ENCODE results near the gene PSMA3. TPM values are rescaled to one million over a fixed set of nuclear protein-coding genes. Genes with fewer than 3 reads are reported as not detected.
A peak's percentile ranks its signal among the peaks of the same experiment; 100 is the strongest.

PSMA3 gene
- total RNA-seq, 2 experiments from 2014 or later: 342 to 425 TPM

- Mint-ChIP-seq H3K4me3 (no peak overlapping the region), H3K4me1 (peaks cover 24% of the 10 kb centered on the region), H3K27me3 (no peaks in the 10 kb centered on the region), H3K27ac (peak overlapping the region; percentile 91), H3K36me3 (ENCODE audit: low read depth) (peaks cover 26% of the 10 kb centered on the region), H3K9me3 (ENCODE audit: low read depth) (no peaks in the 10 kb centered on the region)
- no peak for ATAC-seq
- ChIA-PET CTCF (interaction anchor here (0.7 to 2.0 kb wide), 5 partner anchors 18 to 55 kb away, joined by 3 to 11 read pairs (median 3); partner anchors contain the start of gene PSMA3), POLR2A (interaction anchor here (0.6 to 0.9 kb wide), 4 partner anchors 11 to 55 kb away, joined by 3 read pairs; partner anchors contain the start of gene PSMA3)
- intact Hi-C loops (cut with DNase I, micrococcal nuclease): loop anchor here in 1 of 2 experiments (2.0 to 5.0 kb wide), 2 partner anchors 273 to 1031 kb away; partner anchors contain the start of genes AP5M1 and EXOC5
- DNase-seq: peak; percentile 33
Measured at GRCh38 chr14:58299401-58300330, 55.0 kb downstream of the PSMA3 start.

- ChIA-PET POLR2A (no interaction called here), CTCF (no interaction called here)
- intact Hi-C loops (cut with DNase I, micrococcal nuclease): no loop called here
- Mint-ChIP-seq H3K27ac (no peak overlapping the region), H3K27me3 (no peaks in the 10 kb centered on the region), H3K9me3 (ENCODE audit: low read depth) (no peaks in the 10 kb centered on the region), H3K36me3 (ENCODE audit: low read depth) (peaks cover 25% of the 10 kb centered on the region), H3K4me1 (peaks cover 17% of the 10 kb centered on the region), H3K4me3 (no peak overlapping the region)
- ATAC-seq (no peak), DNase-seq (no peak)
Measured at GRCh38 chr14:58301416-58301815, 56.8 kb downstream of the PSMA3 start.

GRCh38 chr14:58305730-58306129 lies 61.1 kb downstream of the PSMA3 start:
- ChIA-PET CTCF (no interaction called here), POLR2A (no interaction called here)
- DNase-seq: no peak
- H3K27me3 Mint-ChIP-seq: no peaks in the 10 kb centered on the region
- H3K4me1 Mint-ChIP-seq: peaks cover 13% of the 10 kb centered on the region
- no peak overlapping the region for H3K27ac Mint-ChIP-seq
- intact Hi-C loops (cut with DNase I, micrococcal nuclease): no loop called here
- ATAC-seq: no peak
- no peaks in the 10 kb centered on the region for H3K9me3 Mint-ChIP-seq (ENCODE audit: low read depth)
- H3K36me3 Mint-ChIP-seq (ENCODE audit: low read depth): peaks cover 28% of the 10 kb centered on the region
- no peak overlapping the region for H3K4me3 Mint-ChIP-seq

- H3K36me3 Mint-ChIP-seq (ENCODE audit: low read depth): peaks cover 27% of the 10 kb centered on the region
- intact Hi-C loops (cut with DNase I, micrococcal nuclease): no loop called here
- no peak for ATAC-seq
- ChIA-PET POLR2A (no interaction called here), CTCF (interaction anchor here (0.6 to 0.8 kb wide), 2 partner anchors 33 to 73 kb away, joined by 3 read pairs; no protein-coding TSS in a partner anchor)
- H3K9me3 Mint-ChIP-seq (ENCODE audit: low read depth): no peaks in the 10 kb centered on the region
- H3K4me3 Mint-ChIP-seq: no peak overlapping the region
- no peak for DNase-seq
- no peak overlapping the region for H3K27ac Mint-ChIP-seq
- H3K27me3 Mint-ChIP-seq: no peaks in the 10 kb centered on the region
- peaks cover 9% of the 10 kb centered on the region for H3K4me1 Mint-ChIP-seq
Measured at GRCh38 chr14:58307597-58308316, 63.1 kb downstream of the PSMA3 start.

GRCh38 chr14:58309086-58309485 lies 64.4 kb downstream of the PSMA3 start:
- CTCF ChIA-PET: no interaction called here
- H3K27ac Mint-ChIP-seq: no peak overlapping the region
- intact Hi-C loops (cut with DNase I, micrococcal nuclease): no loop called here
- no peaks in the 10 kb centered on the region for H3K9me3 Mint-ChIP-seq (ENCODE audit: low read depth)
- no peak for ATAC-seq
- no peaks in the 10 kb centered on the region for H3K27me3 Mint-ChIP-seq
- DNase-seq: no peak
- peaks cover 9% of the 10 kb centered on the region for H3K4me1 Mint-ChIP-seq
- POLR2A ChIA-PET: no interaction called here
- peaks cover 23% of the 10 kb centered on the region for H3K36me3 Mint-ChIP-seq (ENCODE audit: low read depth)
- H3K4me3 Mint-ChIP-seq: no peak overlapping the region

- ATAC-seq: no peak
- H3K27ac Mint-ChIP-seq: no peak overlapping the region
- no peaks in the 10 kb centered on the region for H3K27me3 Mint-ChIP-seq
- peaks cover 20% of the 10 kb centered on the region for H3K36me3 Mint-ChIP-seq (ENCODE audit: low read depth)
- intact Hi-C loops (cut with DNase I, micrococcal nuclease): no loop called here
- H3K9me3 Mint-ChIP-seq (ENCODE audit: low read depth): no peaks in the 10 kb centered on the region
- peaks cover 4% of the 10 kb centered on the region for H3K4me1 Mint-ChIP-seq
- POLR2A ChIA-PET: no interaction called here
- DNase-seq: no peak
- CTCF ChIA-PET: interaction anchor here (0.7 to 2.4 kb wide), 6 partner anchors 9 to 82 kb away, joined by 3 to 5 read pairs (median 3); partner anchors contain the start of gene TOMM20L
- H3K4me3 Mint-ChIP-seq: no peak overlapping the region
Measured at GRCh38 chr14:58313699-58314098, 69.1 kb downstream of the PSMA3 start.

GRCh38 chr14:58315606-58316005 lies 71.0 kb downstream of the PSMA3 start:
- CTCF ChIA-PET: interaction anchor here (2.4 kb wide), 1 partner anchor 11 kb away, joined by 5 read pairs; no protein-coding TSS in a partner anchor

More at GRCh38 chr14:58315606-58316005, 71.0 kb downstream of the PSMA3 start:
- Mint-ChIP-seq H3K4me1 (peaks cover 2% of the 10 kb centered on the region), H3K36me3 (ENCODE audit: low read depth) (peaks cover 15% of the 10 kb centered on the region), H3K9me3 (ENCODE audit: low read depth) (no peaks in the 10 kb centered on the region), H3K27me3 (no peaks in the 10 kb centered on the region), H3K4me3 (no peak overlapping the region), H3K27ac (peak overlapping the region; percentile 75)
- DNase-seq: no peak
- intact Hi-C loops (cut with DNase I, micrococcal nuclease): no loop called here
- POLR2A ChIA-PET: no interaction called here
- peak; percentile 44 for ATAC-seq

Other genes with a start within 250 kb of the PSMA3 start
- not detected for gene ARMH4, start 92.6 kb upstream of the PSMA3 start, total RNA-seq
- gene ACTR10, start 44.7 kb upstream of the PSMA3 start, total RNA-seq: 10 to 100 TPM; 31.2 to 32.3 TPM
- 10 to 100 TPM; 20.3 to 25.3 TPM for gene ARID4A, start 53.7 kb downstream of the PSMA3 start, total RNA-seq
- gene TOMM20L, start 151.1 kb downstream of the PSMA3 start, total RNA-seq: not detected
- 100 to 1,000 TPM in 1 of 2 experiments, 10 to 100 TPM in 1; 72.6 to 109 TPM for gene TIMM9, start 182.7 kb downstream of the PSMA3 start, total RNA-seq
- 10 to 100 TPM; 32.0 to 38.4 TPM for gene KIAA0586, start 182.9 kb downstream of the PSMA3 start, total RNA-seq

All from activated CD4-positive, alpha-beta T cell treated with anti-CD3 and anti-CD28 coated beads for 36 hours (primary cell).